ENCODE results near the gene CHAC1.

CHAC1 gene

DNA sequence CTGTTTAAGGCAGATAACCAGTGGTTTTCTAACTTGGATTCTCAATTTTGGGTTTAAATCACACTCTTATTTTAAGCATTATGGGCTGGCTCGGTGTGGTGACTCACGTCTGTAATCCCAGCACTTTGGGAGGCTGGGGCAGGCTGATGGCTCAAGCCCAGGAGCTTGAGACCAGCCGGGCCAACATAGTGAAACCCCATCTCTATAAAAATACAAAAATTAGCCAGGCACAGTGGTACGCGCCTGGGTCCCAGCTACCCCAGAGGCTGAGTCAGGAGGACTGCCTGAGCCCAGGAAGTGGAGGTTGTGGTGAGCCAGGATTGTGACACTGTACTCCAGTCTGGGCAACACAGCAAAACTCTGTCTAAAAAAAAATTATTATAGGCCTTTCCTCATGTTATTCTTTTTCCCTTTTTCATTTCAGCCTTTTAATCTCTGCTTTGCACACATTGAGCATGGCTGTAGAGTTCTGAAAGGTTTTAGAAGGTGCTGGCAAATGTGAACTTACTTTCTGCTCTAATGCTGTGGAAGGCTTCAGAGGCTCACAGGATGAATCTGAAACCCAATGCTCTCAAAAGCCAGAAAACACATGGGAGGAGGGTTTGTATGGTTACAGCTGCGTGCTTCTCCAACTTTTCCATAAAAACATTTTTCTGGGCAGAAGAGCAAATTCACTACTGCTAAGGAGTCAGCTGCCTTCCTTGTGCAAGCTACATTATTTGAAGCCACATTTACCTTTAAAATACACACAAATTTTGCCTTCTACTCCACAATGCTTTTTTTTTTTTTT, 32.5 kb downstream of the CHAC1 start:
- DNase-seq (ENCODE audit: low read depth in 2 of 2), result no peak

DNA sequence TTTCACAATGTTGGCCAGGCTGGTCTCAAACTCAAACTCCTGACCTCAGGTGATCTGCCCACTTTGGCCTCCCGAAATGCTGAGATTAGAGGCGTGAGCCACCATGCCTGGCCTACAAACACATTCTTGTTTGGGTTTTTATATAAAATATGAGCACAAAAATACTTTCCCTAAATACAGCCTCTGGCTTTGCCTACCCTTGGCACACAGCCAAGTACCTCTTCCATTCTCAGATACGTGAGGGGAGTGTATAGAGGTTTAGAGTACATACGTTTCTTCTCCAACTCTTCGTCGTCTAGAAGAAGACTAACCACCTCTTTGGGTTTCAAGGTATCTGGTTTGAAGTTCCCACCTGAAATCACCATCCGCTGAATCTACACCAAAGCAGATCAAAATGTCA, 33.5 kb downstream of the CHAC1 start:
- DNase-seq (ENCODE audit: low read depth in 2 of 2), result no peak

DNA sequence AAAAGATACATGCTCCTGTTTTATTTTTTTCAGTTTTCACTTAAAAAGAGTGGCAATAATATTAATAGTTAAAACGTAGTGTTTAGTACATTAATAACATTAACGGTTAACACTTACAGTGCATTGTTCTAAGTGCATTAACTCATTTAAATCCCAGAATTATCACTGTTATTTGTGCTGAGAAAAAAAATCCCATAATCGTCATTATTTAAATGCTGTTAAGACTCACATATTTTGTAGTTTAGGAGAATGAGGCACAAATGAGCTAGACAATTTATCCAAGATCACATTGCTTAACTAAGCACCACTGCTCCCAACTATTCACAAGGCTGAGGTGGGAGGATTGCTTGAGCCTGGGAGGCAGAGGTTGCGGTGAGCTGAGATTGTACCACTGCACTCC, 34.9 kb downstream of the CHAC1 start:
- no peak for DNase-seq (ENCODE audit: low read depth in 2 of 2)

DNA sequence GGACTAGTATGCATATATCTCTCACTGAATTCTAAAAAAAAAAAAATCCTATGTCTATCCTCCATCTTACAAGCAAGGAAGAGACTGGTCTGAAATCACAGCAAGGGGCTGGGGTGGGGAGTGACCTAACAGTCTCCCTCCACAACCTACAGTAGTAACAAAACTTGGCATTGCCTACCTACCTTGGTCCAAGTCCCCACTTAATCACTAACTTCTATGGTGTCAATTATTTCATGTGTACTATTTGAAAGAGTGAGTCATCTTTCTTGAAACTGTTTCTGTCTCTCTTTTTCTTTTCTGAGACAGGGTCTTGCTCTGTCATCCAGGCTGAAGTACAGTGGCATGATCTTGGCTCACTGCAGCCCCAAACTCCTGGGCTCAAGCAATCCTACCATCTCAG, 36.8 kb downstream of the CHAC1 start:
- no peak for DNase-seq (ENCODE audit: low read depth in 2 of 2)

DNA sequence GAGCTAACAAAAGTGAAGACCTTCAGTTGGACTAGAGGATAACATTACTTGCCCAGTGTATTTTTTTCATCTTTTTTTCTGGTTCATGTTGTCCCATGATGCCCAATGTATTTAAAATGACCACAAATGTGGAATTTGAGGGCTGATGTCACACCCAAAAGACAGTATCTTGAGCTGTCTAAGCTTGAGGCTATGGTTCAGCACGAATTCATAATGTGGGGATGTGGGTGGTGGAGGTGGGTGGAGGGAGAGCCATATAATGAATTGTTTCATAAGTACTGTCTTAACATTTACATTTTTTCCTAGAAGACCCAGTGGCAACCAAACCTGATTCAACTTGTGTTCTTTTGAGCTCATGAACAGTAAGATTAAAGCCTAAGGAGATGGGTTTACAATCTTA, 37.5 kb downstream of the CHAC1 start:
- DNase-seq (ENCODE audit: low read depth in 2 of 2), result no peak

DNA sequence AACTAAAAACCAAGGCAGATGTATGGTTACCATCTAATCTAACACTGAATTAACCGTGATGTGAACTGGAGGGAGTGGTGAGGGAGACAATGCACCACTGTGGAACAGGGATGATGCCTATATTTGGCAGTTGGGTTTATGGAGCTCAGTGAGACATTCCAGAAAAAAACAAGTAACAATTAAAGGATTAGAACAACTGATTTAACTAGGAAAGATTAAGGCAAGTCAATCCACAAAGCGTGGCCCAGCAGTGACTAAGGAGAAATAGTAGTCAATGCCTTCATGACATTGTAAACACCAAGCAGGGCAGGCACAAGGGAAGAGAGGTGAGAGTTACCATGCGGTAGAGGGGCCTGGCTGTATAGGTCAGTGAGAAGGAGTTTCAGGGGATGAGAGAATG, 38.1 kb downstream of the CHAC1 start:
- no peak for DNase-seq (ENCODE audit: low read depth in 2 of 2)

DNA sequence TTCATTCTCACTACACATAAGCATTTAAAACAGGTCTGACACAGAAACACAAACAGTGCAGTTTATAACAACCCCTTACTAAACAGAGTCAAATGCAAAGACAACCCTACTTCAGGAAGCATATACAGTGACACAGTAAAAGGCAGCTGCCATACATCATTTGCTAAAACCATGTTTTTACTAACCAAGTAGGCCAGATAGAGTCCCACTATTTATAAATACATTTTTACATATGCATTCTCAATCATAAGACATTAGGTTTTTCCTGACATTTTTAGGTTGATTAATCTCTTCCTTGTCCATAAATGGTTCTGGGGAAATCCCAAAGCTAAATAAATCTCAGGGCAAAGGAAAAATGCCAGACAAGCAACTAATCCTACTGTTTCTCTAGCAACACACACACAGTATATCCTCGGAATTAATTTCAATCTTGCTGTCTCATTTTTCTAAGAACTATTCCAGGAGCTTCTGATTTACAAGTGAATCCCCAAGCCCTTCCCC, 39.0 kb downstream of the CHAC1 start:
- DNase-seq (ENCODE audit: low read depth in 2 of 2), result no peak

DNA sequence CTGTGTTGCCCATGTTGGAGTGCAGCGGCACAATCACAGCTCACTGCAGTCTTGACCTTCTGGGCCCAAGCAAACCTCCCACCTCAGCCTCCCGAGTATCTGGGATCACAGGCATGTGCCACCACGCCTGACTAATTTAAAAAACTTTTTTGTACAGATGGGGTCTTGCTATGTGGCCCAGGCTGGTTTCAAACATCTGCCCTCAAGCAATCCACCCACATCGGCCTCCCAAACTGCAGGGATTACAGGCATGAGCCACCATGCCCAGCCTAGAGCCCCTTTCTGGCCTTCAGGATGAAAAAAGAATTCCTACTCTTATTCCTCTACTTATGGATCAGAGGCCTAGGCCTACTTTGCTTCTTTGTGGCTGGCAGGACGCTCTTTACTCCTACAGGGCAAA, 39.6 kb downstream of the CHAC1 start:
- no peak for DNase-seq (ENCODE audit: low read depth in 2 of 2)

DNA sequence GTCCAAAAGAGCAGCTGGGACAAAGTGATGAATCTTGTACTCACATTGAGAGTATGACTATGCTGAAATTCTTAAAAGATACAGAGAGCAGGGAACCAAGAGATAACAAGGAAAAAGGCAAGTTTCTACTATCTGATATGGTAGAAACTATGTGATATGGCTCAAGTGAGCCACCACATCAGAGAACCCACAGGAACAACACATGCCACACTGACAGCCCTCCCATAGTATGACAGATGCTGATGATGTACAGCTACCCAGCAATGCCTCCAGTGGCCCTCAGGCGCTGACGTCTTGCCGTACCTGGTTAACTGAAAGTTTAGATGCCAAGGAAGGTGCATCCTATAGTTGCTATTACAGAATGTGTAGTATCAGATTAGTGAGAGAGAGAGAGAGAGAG, 42.4 kb downstream of the CHAC1 start:
- DNase-seq (ENCODE audit: low read depth in 2 of 2), result no peak

DNA sequence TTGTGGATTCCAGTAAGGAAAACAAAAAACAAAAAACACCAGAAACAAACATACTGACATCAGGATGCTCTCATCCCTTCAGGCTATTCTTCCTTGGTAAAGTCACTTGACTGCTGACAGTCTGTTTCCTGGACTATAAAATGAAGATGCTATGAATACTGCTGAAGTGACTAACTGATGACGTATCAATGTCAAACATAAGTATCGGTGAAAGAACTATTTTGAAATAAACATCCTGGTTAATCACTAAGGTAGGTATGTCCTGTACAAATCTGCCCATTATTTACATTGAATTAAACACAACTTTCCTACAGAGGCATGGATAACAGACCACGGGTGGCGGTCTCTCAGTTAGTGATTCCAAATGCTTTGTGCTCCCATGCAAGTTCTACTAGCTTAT, 45.9 kb downstream of the CHAC1 start:
- no peak for DNase-seq (ENCODE audit: low read depth in 2 of 2)

DNA sequence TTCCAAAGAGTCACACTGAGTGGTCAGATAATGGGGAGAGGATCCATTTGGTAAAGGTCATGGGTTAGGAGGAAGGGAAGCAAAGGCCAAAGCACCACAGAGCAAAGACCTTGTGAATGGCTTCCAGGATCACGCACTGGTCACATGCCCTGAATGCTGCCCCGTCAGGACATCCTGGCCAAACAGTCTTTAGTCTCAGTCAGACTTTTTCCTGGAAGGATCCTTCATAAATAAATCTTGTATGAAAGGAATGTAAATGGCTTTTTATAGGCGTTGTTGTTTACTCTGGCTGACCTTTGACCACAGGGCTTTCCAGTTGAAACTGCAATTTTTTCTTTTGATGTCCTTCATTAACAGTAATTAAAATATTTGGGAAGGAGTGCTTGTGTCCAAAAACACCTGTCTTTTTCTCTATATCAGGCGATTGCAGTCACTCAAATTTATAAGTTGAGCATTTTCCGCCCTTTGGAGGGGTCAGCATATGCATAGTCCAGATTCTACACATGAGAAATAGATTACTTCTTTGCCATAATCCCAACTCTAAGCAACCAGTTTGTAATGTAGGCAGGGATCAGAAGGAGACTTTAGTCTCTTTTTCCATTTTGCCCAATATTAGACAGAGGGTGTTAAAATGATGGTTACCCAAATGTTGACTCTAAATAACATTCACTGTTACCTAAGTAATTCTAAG, 48.4 kb downstream of the CHAC1 start:
- DNase-seq (ENCODE audit: low read depth in 2 of 2), result no peak

DNA sequence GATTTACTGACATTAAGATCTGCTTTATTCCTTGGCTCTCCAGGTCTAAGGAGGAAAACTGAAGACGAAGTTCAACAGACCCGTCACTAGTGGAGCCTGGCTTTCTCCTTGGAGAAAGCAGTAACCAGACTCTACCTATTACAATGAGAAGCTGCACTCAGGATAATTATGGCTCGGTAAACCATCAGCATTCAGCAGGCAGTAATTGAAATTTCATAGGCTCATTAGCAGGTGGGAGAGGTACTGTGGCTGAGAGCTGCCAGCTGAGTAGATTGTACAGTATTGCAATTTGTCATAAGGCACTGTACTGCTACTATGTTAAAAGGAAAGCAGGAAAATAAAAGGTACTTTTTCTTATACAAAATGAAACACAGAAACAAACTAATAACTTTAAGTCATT, 51.2 kb downstream of the CHAC1 start:
- no peak for DNase-seq (ENCODE audit: low read depth in 2 of 2)
